Adrenal gland (tissue), 12 donors: Measurements from ENCODE around the gene TNFAIP8. TPM values are rescaled to one million over a fixed set of nuclear protein-coding genes. Genes with fewer than 3 reads are reported as not detected.
A peak's percentile ranks its signal among the peaks of the same experiment; 100 is the strongest.
"Not testable (repeated sequence)": the region's sequence is repeated elsewhere in the genome, so short reads cannot be mapped to it uniquely, and the experiment has no call there.

ENCODE experiments used
- DNase-seq, 7 donors: peaks; one replicate each; pipeline ENCODE4 v3.0.0-alpha.2; 2019 to 2020
- H3K27ac ChIP-seq, 5 donors: fragments of 200-600 bp; sonication (generic) in 4 of 5; 1 replicate in 3 of 5; 2 replicates in 2 of 5; pipeline versions ENCODE4 v1.5.1 to v1.8.0; 2016 to 2020; ENCODE audit warnings: mild to moderate bottlenecking in 1 of 5
- H3K27me3 ChIP-seq: fragments of 200-600 bp; 2 replicates; pipeline ENCODE4 v1.8.0; 2021
- H3K36me3 ChIP-seq, 2 donors: fragments of 200-600 bp; replicated peaks in 1 of 2; 1 replicate in 1 of 2; 2 replicates in 1 of 2; pipeline versions ENCODE4 v1.5.1 to v1.8.0; 2018 to 2022
- H3K4me1 ChIP-seq, 2 donors: fragments of 200-600 bp; replicated peaks in 1 of 2; 1 replicate in 1 of 2; 2 replicates in 1 of 2; pipeline versions ENCODE4 v1.5.1 to v1.8.0; 2018 to 2021
- H3K4me3 ChIP-seq, 4 donors: fragments of 200-600 bp; sonication (generic) in 3 of 4; one replicate each; pipeline ENCODE4 v1.5.1; 2016 to 2018
- H3K9me3 ChIP-seq, 3 donors: fragments of 200-600 bp; sonication (generic) in 1 of 3; replicated peaks in 1 of 3; 1 replicate in 2 of 3; 2 replicates in 1 of 3; pipeline versions ENCODE4 v1.5.1 to v1.8.0; 2016 to 2021
- POLR2A ChIP-seq, 2 donors: fragments of 450-650 bp; IDR thresholded peaks; one replicate each; pipeline ENCODE4 v1.6.1; 2017; ENCODE audit warnings: antibody characterized with exemption in 2 of 2, mild to moderate bottlenecking in 2 of 2, moderate library complexity in 1 of 2
- WGBS, 4 donors: extraction: QIAGEN DNeasy Blood & Tissue Kit in 2 of 4; methylation state at CpG; one replicate each; pipeline versions ENCODE4 v1.1.5 to v1.1.7; 2013 to 2017; 5-methylcytosine and 5-hydroxymethylcytosine counted together
- intact Hi-C, 2 donors: fragments of 100-400 bp; cut with DNase I; formaldehyde crosslinking; loops; one replicate each; pipeline versions ENCODE4 v1.14.1 to v1.15.0; 2022 to 2023
- polyA plus RNA-seq, 3 donors: library from polyadenylated mRNA; stranded (reverse); fragments of 200-250 nt in 2 of 3; fragments of 350-450 nt in 1 of 3; fragmentation: Illumina TruSeq in 1 of 3; extraction: RNeasy Lipid Tissue Mini Kit (QIAGEN cat#74804) in 1 of 3; gene quantifications; one replicate each; pipeline ENCODE4 v1.2.3, GENCODE V29; 2013 to 2014
- total RNA-seq, 9 donors: library from RNA; depleted of rRNA in 4 of 9; stranded (reverse); fragments of >200 nt in 4 of 9; fragments of 120-200 nt in 1 of 9; fragmentation: NEBNext Ultra II Directional in 1 of 9; extraction: Animal tissue kit (Norgen Biotek cat#: 25700) in 1 of 9; gene quantifications; one replicate each; pipeline versions ENCODE4 v1.1.0 to v1.2.4, GENCODE V29; 2013 to 2023
- TF ChIP-seq, protein P1 (sequence below), 6 experiments: fragments of 450-650 bp in 4 of 6; fragments of 200-600 bp in 2 of 6; sonication (generic) in 1 of 6; IDR thresholded peaks; 1 replicate in 5 of 6; 2 replicates in 1 of 6; pipeline versions ENCODE4 v1.5.1 to v1.8.0; 2016 to 2021; ENCODE audit warnings: antibody characterized with exemption in 6 of 6, mild to moderate bottlenecking in 2 of 6, moderate library complexity in 1 of 6
- donor health status: healthy with polysubstance abuse.
- donor health status: Bipolar disorder and iron deficiency.
- donor health status: DM: yes; HTN: yes; CAD: no.
- donor health status: DM: no; HTN: no; CAD: no.
- donor health status: DM: no; HTN: no; CAD: no.
- donor health status: DM: yes; HTN: yes; CAD: no.

TNFAIP8 gene
- total and polyA plus RNA-seq, 12 donors = 1.4 to 12.7 (median 5.5) TPM

DNA sequence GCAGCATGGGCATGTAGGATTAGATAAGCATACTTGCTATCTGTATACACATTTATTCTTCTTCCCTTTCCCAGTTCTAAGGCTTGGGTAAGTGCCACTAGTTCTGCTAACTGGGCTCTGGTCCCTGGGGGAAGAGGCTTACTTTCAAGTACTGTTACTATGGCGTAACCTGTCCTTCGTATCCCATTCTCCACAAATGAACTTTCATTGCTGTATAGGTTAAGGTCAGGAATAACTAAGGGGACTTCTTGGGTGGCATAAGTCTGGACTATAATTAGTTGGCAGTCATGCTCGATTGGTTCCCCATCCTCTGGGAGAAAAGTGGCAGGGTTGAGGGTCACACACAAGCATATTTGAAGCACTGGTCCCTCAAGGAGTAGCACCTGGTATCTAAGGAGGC is 72.8 kb downstream of the TNFAIP8 start:
- intact Hi-C loops, H3K9me3 ChIP-seq, H3K4me3 ChIP-seq, DNase-seq, H3K36me3 ChIP-seq, H3K27me3 ChIP-seq, H3K4me1 ChIP-seq, H3K27ac ChIP-seq: not testable (repeated sequence)
- WGBS, 4 donors = 62 to 71% (median 67%) methylated on average over 3 of the region's 3 CpGs

DNA sequence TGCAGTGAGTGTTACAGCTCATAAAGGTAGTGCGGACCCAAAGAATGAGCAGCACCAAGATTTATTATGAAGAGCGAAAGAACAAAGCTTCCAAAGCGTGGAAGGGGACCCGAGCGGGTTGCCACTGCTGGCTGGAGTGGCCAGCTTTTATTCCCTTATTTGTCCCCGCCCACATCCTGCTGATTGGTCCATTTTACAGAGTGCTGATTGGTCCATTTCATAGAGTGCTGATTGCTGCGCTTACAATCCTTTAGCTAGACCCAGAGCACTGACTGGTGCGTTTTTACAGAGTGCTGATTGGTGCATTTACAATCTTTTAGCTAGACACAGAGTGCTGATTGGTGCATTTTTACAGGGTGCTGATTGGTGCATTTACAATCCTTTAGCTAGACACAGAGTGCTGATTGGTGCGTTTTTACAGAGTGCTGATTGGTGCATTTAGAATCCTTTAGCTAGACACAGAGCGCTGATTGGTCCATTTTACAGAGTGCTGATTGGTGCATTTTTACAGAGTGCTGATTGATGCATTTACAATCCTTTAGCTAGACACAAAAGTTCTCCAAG is 76.9 kb downstream of the TNFAIP8 start:
- H3K4me1 ChIP-seq, H3K9me3 ChIP-seq, H3K36me3 ChIP-seq, DNase-seq, H3K27me3 ChIP-seq, H3K27ac ChIP-seq, intact Hi-C loops, H3K4me3 ChIP-seq: not testable (repeated sequence)
- WGBS, 4 donors = 84 to 91% (median 89%) methylated on average over 10 of the region's 10 CpGs

DNA sequence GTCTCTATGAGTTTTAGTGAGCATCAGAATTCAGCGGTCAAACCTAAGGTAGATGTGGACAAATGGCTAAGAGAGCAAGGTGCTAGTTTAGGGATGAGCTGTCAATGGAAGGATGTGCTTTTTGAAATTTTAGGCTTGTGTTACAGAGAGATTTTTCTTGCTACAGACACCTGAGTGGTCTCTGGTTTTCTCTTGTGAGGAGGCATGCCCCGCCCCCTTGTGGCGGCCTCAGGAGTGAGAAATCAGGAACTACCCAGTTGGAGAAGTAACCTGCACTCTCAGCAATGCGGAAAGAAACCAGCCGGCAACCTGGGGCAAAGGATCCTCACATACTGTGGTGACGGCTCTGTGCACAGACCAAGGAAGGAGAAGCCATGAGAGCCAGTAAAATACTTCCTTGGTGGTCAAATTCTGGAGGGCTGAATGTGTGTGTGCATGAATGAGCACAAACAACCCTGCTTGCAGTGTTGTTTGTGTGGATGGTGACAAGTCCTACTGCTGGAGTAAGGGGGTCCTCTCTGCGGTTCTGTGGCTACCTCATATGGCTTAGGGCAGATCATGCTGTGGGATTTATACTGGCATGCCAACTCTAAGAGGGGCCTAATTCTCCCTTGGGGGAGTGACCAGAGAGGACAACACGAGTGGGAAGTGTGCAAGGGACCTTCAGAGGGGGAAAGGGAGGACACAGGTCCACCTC is 79.8 kb downstream of the TNFAIP8 start:
- H3K9me3 ChIP-seq = no peaks in the 10 kb centered on the region
- H3K27ac ChIP-seq = no peak overlapping the region
- intact Hi-C loops = no loop called here
- no peaks in the 10 kb centered on the region for H3K27me3 ChIP-seq
- H3K36me3 ChIP-seq = no peaks in the 10 kb centered on the region
- H3K4me1 ChIP-seq = no peaks in the 10 kb centered on the region
- TF ChIP-seq POLR2A (IDR thresholded peaks at IDR 0.05) = no peak
- TF ChIP-seq, protein P1, sequence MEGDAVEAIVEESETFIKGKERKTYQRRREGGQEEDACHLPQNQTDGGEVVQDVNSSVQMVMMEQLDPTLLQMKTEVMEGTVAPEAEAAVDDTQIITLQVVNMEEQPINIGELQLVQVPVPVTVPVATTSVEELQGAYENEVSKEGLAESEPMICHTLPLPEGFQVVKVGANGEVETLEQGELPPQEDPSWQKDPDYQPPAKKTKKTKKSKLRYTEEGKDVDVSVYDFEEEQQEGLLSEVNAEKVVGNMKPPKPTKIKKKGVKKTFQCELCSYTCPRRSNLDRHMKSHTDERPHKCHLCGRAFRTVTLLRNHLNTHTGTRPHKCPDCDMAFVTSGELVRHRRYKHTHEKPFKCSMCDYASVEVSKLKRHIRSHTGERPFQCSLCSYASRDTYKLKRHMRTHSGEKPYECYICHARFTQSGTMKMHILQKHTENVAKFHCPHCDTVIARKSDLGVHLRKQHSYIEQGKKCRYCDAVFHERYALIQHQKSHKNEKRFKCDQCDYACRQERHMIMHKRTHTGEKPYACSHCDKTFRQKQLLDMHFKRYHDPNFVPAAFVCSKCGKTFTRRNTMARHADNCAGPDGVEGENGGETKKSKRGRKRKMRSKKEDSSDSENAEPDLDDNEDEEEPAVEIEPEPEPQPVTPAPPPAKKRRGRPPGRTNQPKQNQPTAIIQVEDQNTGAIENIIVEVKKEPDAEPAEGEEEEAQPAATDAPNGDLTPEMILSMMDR (IDR thresholded peaks at IDR 0.05) = peak in 4 of 6 experiments; percentile 10 to 40 (median 28)
- no peak overlapping the region for H3K4me3 ChIP-seq
- 43 to 57% (median 45%) methylated on average over 8 of the region's 8 CpGs for WGBS, 4 donors
- DNase-seq = peak; percentile 38 to 74 (median 60)

DNA sequence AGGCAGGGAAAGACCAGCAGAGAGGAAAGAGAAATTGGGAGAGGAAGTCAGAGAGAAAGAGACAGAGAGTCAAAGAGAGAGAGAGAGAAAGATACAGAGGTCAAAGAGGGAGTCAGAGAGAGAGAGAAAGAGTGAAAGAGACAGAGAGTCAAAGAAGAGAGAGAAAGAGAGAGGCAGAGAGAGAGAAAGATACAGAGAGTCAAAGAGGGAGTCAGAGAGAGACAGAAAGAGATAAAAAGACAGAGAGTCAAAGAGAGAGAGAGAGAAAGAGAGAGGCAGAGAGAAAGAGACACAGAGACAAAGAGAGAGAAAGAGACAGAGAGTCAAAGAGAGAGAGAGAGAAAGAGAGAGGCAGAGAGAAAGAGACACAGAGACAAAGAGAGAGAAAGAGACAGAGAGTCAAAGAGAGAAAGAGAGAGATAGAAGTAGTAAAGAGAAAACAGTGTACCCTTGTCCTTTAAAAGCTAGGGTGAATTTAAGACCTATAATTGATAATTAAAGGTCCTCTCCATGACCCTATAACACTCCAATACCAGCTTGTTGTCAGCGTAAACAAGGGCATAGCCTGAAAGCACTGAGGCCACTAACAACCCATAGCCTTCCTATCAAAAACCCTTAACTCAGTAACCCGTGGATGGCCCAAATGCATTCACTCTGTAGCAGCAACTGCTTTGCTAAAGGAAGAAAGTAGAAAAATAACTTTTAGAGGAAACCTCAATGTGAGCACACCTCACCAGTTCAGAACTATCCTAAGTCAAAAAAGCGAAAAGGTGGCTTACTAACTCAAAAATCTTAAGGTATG is 82.2 kb downstream of the TNFAIP8 start:
- H3K4me1 ChIP-seq, H3K27me3 ChIP-seq, H3K27ac ChIP-seq, H3K36me3 ChIP-seq, intact Hi-C loops, H3K9me3 ChIP-seq, DNase-seq, H3K4me3 ChIP-seq: not testable (repeated sequence)
- WGBS, 4 donors = 62 to 73% (median 67%) methylated on average over 3 of the region's 3 CpGs

DNA sequence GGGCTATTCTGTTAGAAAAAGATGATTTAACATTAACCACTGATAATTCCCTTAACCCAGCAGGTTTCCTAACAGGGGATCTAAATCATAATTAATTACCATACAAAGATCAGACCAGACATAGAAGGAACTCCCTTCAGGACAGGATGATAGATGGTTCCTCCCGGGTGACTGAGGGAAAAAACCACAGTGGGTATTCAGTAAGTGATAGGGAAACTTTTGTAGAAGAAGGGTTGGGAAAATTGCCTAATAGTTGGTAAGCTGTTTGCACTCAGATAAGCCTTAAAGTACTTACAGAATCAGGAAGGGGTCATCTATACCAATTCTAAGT is 82.7 kb downstream of the TNFAIP8 start:
- H3K4me3 ChIP-seq, DNase-seq, H3K27me3 ChIP-seq, H3K27ac ChIP-seq, H3K4me1 ChIP-seq, H3K9me3 ChIP-seq, intact Hi-C loops, H3K36me3 ChIP-seq: not testable (repeated sequence)
- 12 to 17% (median 15%) methylated on average over 1 of the region's 1 CpG for WGBS, 4 donors

DNA sequence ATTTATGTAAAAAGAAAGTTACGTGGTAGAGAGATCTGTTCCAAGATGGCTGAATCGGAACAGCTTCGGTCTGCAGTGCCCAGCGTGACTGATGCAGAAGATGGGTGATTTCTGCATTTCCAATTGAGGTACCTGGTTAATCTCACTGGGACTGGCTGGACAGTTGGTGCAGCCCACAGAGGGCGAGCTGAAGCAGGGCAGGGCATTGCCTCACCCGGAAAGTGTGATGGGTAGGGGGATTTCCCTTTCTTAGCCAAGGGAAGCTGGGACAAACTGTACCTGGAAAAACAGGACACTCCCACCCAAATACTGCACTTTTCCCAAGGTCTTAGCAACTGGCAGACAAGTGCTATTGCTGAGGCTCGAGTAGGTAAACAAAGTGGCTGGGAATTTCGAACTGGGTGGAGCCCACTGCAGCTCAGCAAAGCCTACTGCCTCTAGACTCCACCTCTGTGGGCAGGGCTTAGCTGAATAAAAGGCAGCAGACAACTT is 83.4 kb downstream of the TNFAIP8 start:
- no peak for TF ChIP-seq POLR2A (IDR thresholded peaks at IDR 0.05)
- TF ChIP-seq, protein P1 (IDR thresholded peaks at IDR 0.05) = no peak
- DNase-seq = no peak
- no peaks in the 10 kb centered on the region for H3K36me3 ChIP-seq
- 65 to 77% (median 71%) methylated on average over 6 to 8 of the region's 8 CpGs for WGBS, 4 donors
- intact Hi-C loops = no loop called here
- H3K4me3 ChIP-seq = no peak overlapping the region
- no peaks in the 10 kb centered on the region for H3K4me1 ChIP-seq
- no peaks in the 10 kb centered on the region for H3K27me3 ChIP-seq
- no peaks in the 10 kb centered on the region for H3K9me3 ChIP-seq
- no peak overlapping the region for H3K27ac ChIP-seq

DNA sequence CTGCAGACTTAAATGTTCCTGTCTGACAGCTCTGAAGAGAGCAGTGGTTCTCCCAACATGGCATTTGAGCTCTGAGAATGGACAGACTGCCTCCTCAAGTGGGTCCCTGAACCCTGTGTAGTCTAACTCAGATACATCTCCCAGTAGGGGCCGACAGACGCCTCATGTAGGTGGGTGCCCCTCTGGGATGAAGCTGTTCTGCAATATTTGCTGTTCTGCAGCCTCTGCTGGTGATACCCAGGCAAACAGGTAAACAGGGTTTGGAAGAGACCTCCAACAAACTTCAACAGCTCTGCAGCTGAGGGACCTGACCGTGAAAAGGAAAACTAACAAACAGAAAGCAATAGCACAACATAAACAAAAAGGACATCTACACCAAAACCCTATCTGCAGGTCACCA is 83.8 kb downstream of the TNFAIP8 start:
- H3K36me3 ChIP-seq, H3K9me3 ChIP-seq, H3K4me3 ChIP-seq, H3K27ac ChIP-seq, DNase-seq, H3K4me1 ChIP-seq, intact Hi-C loops, H3K27me3 ChIP-seq: not testable (repeated sequence)
- WGBS, 4 donors = 70 to 75% (median 74%) methylated on average over 3 of the region's 3 CpGs

DNA sequence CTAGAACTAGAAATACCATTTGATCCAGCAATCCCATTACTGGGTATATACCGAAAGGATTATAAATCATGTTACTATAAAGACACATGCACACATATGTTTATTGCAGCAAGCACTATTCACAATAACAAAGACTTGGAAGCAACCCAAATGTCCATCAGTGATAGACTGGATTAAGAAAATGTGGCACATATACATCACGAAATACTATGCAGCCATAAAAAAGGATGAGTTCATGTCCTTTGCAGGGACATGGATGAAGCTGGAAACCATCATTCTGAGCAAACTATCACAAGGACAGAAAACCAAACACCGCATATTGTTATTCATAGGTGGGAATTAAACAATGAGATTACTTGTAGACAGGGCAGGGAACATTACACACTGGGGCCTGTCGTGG is 88.8 kb downstream of the TNFAIP8 start:
- H3K36me3 ChIP-seq, DNase-seq, H3K27ac ChIP-seq, H3K4me1 ChIP-seq, H3K4me3 ChIP-seq, H3K9me3 ChIP-seq, H3K27me3 ChIP-seq, intact Hi-C loops: not testable (repeated sequence)
- 87 to 88% (median 87%) methylated on average over 4 of the region's 4 CpGs for WGBS, 4 donors
